Measurements from ENCODE around the gene INTS3. TPM values are rescaled to one million over a fixed set of nuclear protein-coding genes. Genes with fewer than 3 reads are reported as not detected.
A peak's percentile ranks its signal among the peaks of the same experiment; 100 is the strongest.

The INTS3 gene
- total and polyA plus RNA-seq, 2 of the 8 experiments (the other 6 are each of a cell fraction or from before 2014, with no cell fraction given) = 66.8 to 93.2 TPM

GRCh38 chr1:153795330-153795837 lies 67.5 kb downstream of the INTS3 start:
- peak overlapping the region; percentile 80; the same call in 1 of the 2 replicates for H2BK12ac ChIP-seq (ENCODE audit: low read depth, low read length)
- TF ChIP-seq FOSL1 (IDR thresholded peaks at IDR 0.05; ENCODE audit: insufficient read depth, low read depth, low read length) = no peak
- peaks cover 0 to 4% of the 10 kb centered on the region in 2 experiments for H4K20me1 ChIP-seq (replicated peaks in 1 of 2; ENCODE audit: control insufficient read depth in 1 of 2, insufficient read depth in 2 of 2, low read length in 2 of 2)
- H3K4ac ChIP-seq (replicated peaks; ENCODE audit: insufficient read length, low read depth, low read length) = peak overlapping the region; percentile 33
- peaks cover 6 to 32% (median 22%) of the 10 kb centered on the region in 4 experiments for H3K4me1 ChIP-seq (replicated peaks in 1 of 4; ENCODE audit: control insufficient read depth in 3 of 4, insufficient read depth in 4 of 4, low read length in 3 of 4)
- no peak overlapping the region for H2BK120ac ChIP-seq (replicated peaks; ENCODE audit: low read depth, low read length)
- no peak overlapping the region for H3K14ac ChIP-seq (ENCODE audit: insufficient read length)
- no peak for DNase-seq (ENCODE audit: low read depth in 1 of 2, low spot score in 2 of 2)
- no peaks in the 10 kb centered on the region; a peak in 1 of 8 replicates for H3K36me3 ChIP-seq (ENCODE audit: control insufficient read depth in 2 of 4, insufficient read depth in 4 of 4, low read length in 3 of 4)
- no peak overlapping the region for H3K27ac ChIP-seq (ENCODE audit: low read depth, low read length)
- no peak for FAIRE-seq
- 0 out of 7 replicates have a peak overlapping the region, but pooled peaks of 1 of the 4 experiments have one; percentile 15 for H3K9ac ChIP-seq (replicated peaks in 1 of 4; ENCODE audit: extremely low read depth in 1 of 4, low read depth in 3 of 4, low read length in 3 of 4)
- no peak overlapping the region for H2AFZ ChIP-seq (ENCODE audit: low read length)
- no peaks in the 10 kb centered on the region for H3K79me2 ChIP-seq (ENCODE audit: control insufficient read depth in 1 of 2, insufficient read depth in 2 of 2, low read length in 2 of 2)
- POLR2A ChIA-PET (ENCODE audit: partially characterized antibody) = interaction anchor here (0.6 to 15.1 kb wide), 5 partner anchors 9 to 198 kb away, joined by 3 to 153 read pairs (median 4); partner anchors contain the start of genes GATAD2B and RPS27
- H4K91ac ChIP-seq (replicated peaks; ENCODE audit: insufficient read length, low read length) = peak overlapping the region; percentile 4
- H3K9me3 ChIP-seq (ENCODE audit: insufficient read depth in 2 of 2, low read depth in 1 of 2, low read length in 1 of 2) = no peaks in the 10 kb centered on the region
- H4K5ac ChIP-seq (ENCODE audit: insufficient read length, low read depth, low read length) = peak overlapping the region; percentile 2
- CTCF ChIA-PET (ENCODE audit: partially characterized antibody) = interaction anchor here (0.9 to 2.9 kb wide), 5 partner anchors 23 to 270 kb away, joined by 3 to 8 read pairs (median 4); partner anchors contain the start of gene JTB
- no peaks in the 10 kb centered on the region; a peak in 1 of 7 replicates for H3K27me3 ChIP-seq (replicated peaks in 1 of 4; ENCODE audit: control insufficient read depth in 3 of 4, extremely low read depth in 1 of 4, insufficient read depth in 3 of 4, low read length in 3 of 4)
- peak overlapping the region; percentile 59; the same call in 1 of the 2 replicates for H2AK5ac ChIP-seq (ENCODE audit: low read depth, low read length)
- H4K8ac ChIP-seq (ENCODE audit: extremely low read depth, insufficient read depth, low read length) = peak overlapping the region; percentile 54; the same call in 1 of the 2 replicates
- no peak overlapping the region for H3K56ac ChIP-seq (replicated peaks; ENCODE audit: insufficient read length, low read depth, low read length)
- 93% methylated on average over 17 of the region's 18 CpGs; no CpG with 5 or more reads in 1 of the 2 experiments for WGBS, 2 experiments (ENCODE audit: extremely low coverage in 1 of 2, insufficient coverage in 1 of 2, insufficient read length in 1 of 2, insufficient replicate concordance in 2 of 2, low coverage in 1 of 2, low lambda C conversion rate in 2 of 2, missing lambda C conversion rate in 1 of 2)
- H2BK20ac ChIP-seq (ENCODE audit: low read length) = no peak overlapping the region
- peak overlapping the region; percentile 60 to 61 for H3K4me2 ChIP-seq (ENCODE audit: insufficient read depth in 1 of 2, low read depth in 2 of 2, low read length in 2 of 2)
- no peaks in the 10 kb centered on the region for H3K79me1 ChIP-seq (ENCODE audit: low read depth, low read length)
- no peak overlapping the region for H2BK5ac ChIP-seq (ENCODE audit: low read depth, low read length)
- H3K23ac ChIP-seq (ENCODE audit: insufficient read length) = no peak overlapping the region
- H3K23me2 ChIP-seq (ENCODE audit: low read depth, low read length) = no peaks in the 10 kb centered on the region; the same call in 1 of the 2 replicates
- peak overlapping the region in 1 of 4 experiments; percentile 48; a peak in 1 of 8 replicates for H3K4me3 ChIP-seq (ENCODE audit: extremely low read depth in 1 of 4, insufficient read depth in 2 of 4, low read depth in 3 of 4, low read length in 4 of 4)
- peak overlapping the region; percentile 36; the same call in 1 of the 2 replicates for H2BK15ac ChIP-seq (ENCODE audit: low read length)
- peak overlapping the region; percentile 15 for H3K18ac ChIP-seq (ENCODE audit: extremely low read depth, low read length)

Measured in H1 (cell line).